Panc1 (cell line): ENCODE measurements around the gene DLK2. TPM values are rescaled to one million over a fixed set of nuclear protein-coding genes. Genes with fewer than 3 reads are reported as not detected.
A peak's percentile ranks its signal among the peaks of the same experiment; 100 is the strongest.

Source experiments
- ATAC-seq: fragments of 200-7000 bp; cut with Tn5 transposase; 2 replicates; pipeline ENCODE4 v1.9.1; 2020; ENCODE audit warnings: mild to moderate bottlenecking, moderate library complexity
- Bru-seq: library from RNA; stranded (reverse); fragments of 400-500 nt; gene quantifications from one replicate; lab custom pipeline; 2021; lab: Mats Ljungman, UMichigan
- BruChase-seq, 2 experiments: library from RNA; stranded (reverse); fragments of 400-500 nt; gene quantifications; one replicate each; lab custom pipeline; 2021; lab: Mats Ljungman, UMichigan
- BruUV-seq: library from RNA; stranded (reverse); fragments of 400-500 nt; replicated peaks from 2 replicates; lab custom pipeline; 2021; lab: Mats Ljungman, UMichigan
- CTCF ChIA-PET: fragments of 300-600 bp; sonication (Branson Sonifier 250); formaldehyde crosslinking; loops from one replicate; lab custom pipeline; 2022; ENCODE audit warnings: antibody characterized with exemption; lab: Charles Lee
- POLR2A ChIA-PET: fragments of 300-600 bp; sonication (Branson Sonifier 250); formaldehyde crosslinking; loops from one replicate; lab custom pipeline; 2022; ENCODE audit warnings: antibody characterized with exemption; lab: Charles Lee
- DNase-seq: peaks from one replicate; pipeline ENCODE4 v3.0.0-alpha.2; 2010; ENCODE audit warnings: low read depth, low spot score
- H3K27ac ChIP-seq: 2 replicates; pipeline ENCODE4 v1.5.1; 2011; ENCODE audit warnings: mild to moderate bottlenecking, low read length, inconsistent platforms
- H3K27me3 ChIP-seq: fragments of 200-500 bp; sonication (Bioruptor generic); 2 replicates; pipeline ENCODE4 v1.6.0; 2014; ENCODE audit warnings: low read length, inconsistent platforms; ENCODE audit not compliant: control insufficient read depth, insufficient read depth
- H3K36me3 ChIP-seq: fragments of 200-500 bp; sonication (Bioruptor generic); 2 replicates; pipeline ENCODE4 v1.5.1; 2014; ENCODE audit warnings: inconsistent platforms, mild to moderate bottlenecking, low read length, moderate library complexity; ENCODE audit not compliant: control insufficient read depth, insufficient read depth
- H3K4me1 ChIP-seq: 2 replicates; pipeline ENCODE4 v1.5.1; 2011; ENCODE audit warnings: inconsistent platforms, mild to moderate bottlenecking, low read length, moderate library complexity; ENCODE audit not compliant: control insufficient read depth, insufficient read depth
- H3K4me3 ChIP-seq, 2 experiments: 2 replicates each; pipeline ENCODE4 v1.5.1; 2011 to 2012; ENCODE audit warnings: low read depth in 2 of 2, low read length in 2 of 2, mild to moderate bottlenecking in 2 of 2, inconsistent platforms in 1 of 2, moderate library complexity in 1 of 2
- H3K9me3 ChIP-seq: fragments of 200-500 bp; sonication (Bioruptor generic); 2 replicates; pipeline ENCODE4 v1.5.1; 2014; ENCODE audit warnings: low read depth, mild to moderate bottlenecking, inconsistent platforms, low read length, moderate library complexity; ENCODE audit not compliant: control insufficient read depth, insufficient read depth
- CTCF ChIP-seq: fragments of 450-650 bp; IDR thresholded peaks from 2 replicates; pipeline ENCODE4 v1.5.1; 2017; ENCODE audit warnings: mild to moderate bottlenecking
- POLR2AphosphoS5 ChIP-seq: IDR thresholded peaks from 2 replicates; pipeline ENCODE4 v1.6.1; 2012; ENCODE audit warnings: mild to moderate bottlenecking, low read depth, low read length, moderate library complexity
- REST ChIP-seq, 2 experiments: IDR thresholded peaks; 2 replicates each; pipeline ENCODE4 v1.6.1; 2011 to 2012; ENCODE audit warnings: low read depth in 2 of 2, control low read depth in 1 of 2, low read length in 1 of 2, mild to moderate bottlenecking in 1 of 2, moderate library complexity in 1 of 2; ENCODE audit not compliant: insufficient read depth in 1 of 2
- SIN3A ChIP-seq: IDR thresholded peaks from 2 replicates; pipeline ENCODE4 v1.6.1; 2012; ENCODE audit warnings: low read depth, mild to moderate bottlenecking, low read length, moderate library complexity, borderline replicate concordance; ENCODE audit not compliant: insufficient read depth
- TCF7L2 ChIP-seq: IDR thresholded peaks from 2 replicates; pipeline ENCODE4 v1.6.1; 2011; ENCODE audit warnings: mild to moderate bottlenecking, low read depth, low read length, inconsistent platforms
- in situ Hi-C: cut with HindIII; loops from 2 replicates; pipeline ENCODE4 v1.10.0; 2016; ENCODE audit warnings: low sequenced_read_pairs, low pct_unique_long_range_greater_than_20kb
- intact Hi-C: fragments of 100-400 bp; cut with micrococcal nuclease; formaldehyde crosslinking; loops from one replicate; pipeline ENCODE4 v1.10.0; 2022; ENCODE audit not compliant: unreplicated experiment
- long read RNA-seq: library from polyadenylated mRNA; unstranded; transcript quantifications from one replicate; pipeline ENCODE4 v2.0.0, GENCODE V29; 2021; ENCODE audit not compliant: unreplicated experiment
- polyA plus RNA-seq: library from polyadenylated mRNA; unstranded; fragments of >200 nt; gene quantifications from one replicate; pipeline ENCODE4 v1.2.1, GENCODE V29; 2012; ENCODE audit warnings: missing spikeins; ENCODE audit not compliant: insufficient read length
- total RNA-seq: library from RNA; stranded (reverse); gene quantifications from one replicate; pipeline ENCODE4 v1.2.1, GENCODE V29; 2021; ENCODE audit not compliant: unreplicated experiment

Gene DLK2
- total RNA-seq (19.1 TPM), Bru-seq, nascent RNA (percentile 50 among the genes with signal in this experiment), BruChase-seq, experiment 1, labeled RNA remaining after a 2-hour chase (percentile 55 among the genes with signal in this experiment), BruChase-seq, experiment 2, labeled RNA remaining after a 6-hour chase (percentile 59 among the genes with signal in this experiment)
- 28.1 TPM for polyA plus RNA-seq
- long read RNA-seq, transcript DLK2-203 (6 exons, 1,590 nt) = major isoform, 21 of 47 reads
- long read RNA-seq, transcript DLK2-201 (6 exons, 2,038 nt) = minor isoform, 5 of 47 reads
- long read RNA-seq, partial matches to known transcripts = 8 of 47 reads
- long read RNA-seq, other reads (novel, unspliced or antisense) = 12 of 47 reads

- in situ Hi-C loops (no loop called here), intact Hi-C loops (loop anchor here (2.0 kb wide), 1 partner anchor 51 kb away; no protein-coding TSS in a partner anchor)
- ATAC-seq (peak; percentile 67), DNase-seq (no peak)
- peak within 1 kb of the TSS; percentile 72 for H3K27ac ChIP-seq
- H3K4me3 ChIP-seq = peak within 1 kb of the TSS; percentile 59 to 75
- peaks cover 13% of the 10 kb centered on the region for H3K4me1 ChIP-seq
- ChIA-PET CTCF (interaction anchor here (0.6 to 0.8 kb wide), 4 partner anchors 8 to 77 kb away, joined by 5 to 6 read pairs (median 5); partner anchors contain the start of gene TJAP1), POLR2A (interaction anchor here (1.0 kb wide), 1 partner anchor 10 kb away, joined by 3 read pairs; no protein-coding TSS in a partner anchor)
- H3K36me3 ChIP-seq = no peaks in the 10 kb centered on the region; the same call in 1 of the 2 replicates
- H3K9me3 ChIP-seq = 0 out of 2 replicates have a peak, but pooled peaks cover 5% of the 10 kb centered on the region
- TF ChIP-seq REST (IDR thresholded peaks at IDR 0.05; ENCODE audit: insufficient read depth in 1 of 2, low read depth in 2 of 2, low read length in 1 of 2) = no peak
- no peak for TF ChIP-seq SIN3A
- peak; percentile 63 for TF ChIP-seq POLR2AphosphoS5
- no peak for TF ChIP-seq CTCF
- no peak for TF ChIP-seq TCF7L2
- H3K27me3 ChIP-seq = no peaks in the 10 kb centered on the region
- no TSS peak for BruUV-seq
Observed at GRCh38 chr6:43455531-43456428, at the start of gene DLK2. DLK2 (minus strand) TSS chr6:43455548; CDS start chr6:43454825, 723 bp downstream.

GRCh38 chr6:43503443-43503842, 48.1 kb upstream of the DLK2 start:
- ChIA-PET CTCF (no interaction called here), POLR2A (no interaction called here)
- Histone ChIP-seq H3K36me3 (no peaks in the 10 kb centered on the region; the same call in 1 of the 2 replicates), H3K27ac (no peak overlapping the region), H3K4me1 (peaks cover 5% of the 10 kb centered on the region; the same call in 1 of the 2 replicates), H3K4me3 (no peak overlapping the region), H3K9me3 (no peaks in the 10 kb centered on the region), H3K27me3 (no peaks in the 10 kb centered on the region)
- BruUV-seq = no TSS peak
- ATAC-seq = no peak
- TF ChIP-seq POLR2AphosphoS5 = no peak
- no peak for TF ChIP-seq CTCF
- TF ChIP-seq REST (IDR thresholded peaks at IDR 0.05; ENCODE audit: insufficient read depth in 1 of 2, low read depth in 2 of 2, low read length in 1 of 2) = no peak
- TF ChIP-seq TCF7L2 = no peak
- TF ChIP-seq SIN3A = no peak
- intact Hi-C loops = no loop called here
- in situ Hi-C loops = no loop called here
- DNase-seq = no peak
